Neural crest cell (in vitro differentiated cells): ENCODE measurements around the gene FKBP4. TPM values are rescaled to one million over a fixed set of nuclear protein-coding genes. Genes with fewer than 3 reads are reported as not detected.

Source experiments
- DNase-seq: peaks from one replicate; pipeline ENCODE4 v3.0.0; 2021; ENCODE audit warnings: low read depth, mixed read lengths, low spot score
- H3K27ac Mint-ChIP-seq: one replicate; pipeline ENCODE4 v1.8.0; 2021; ENCODE audit warnings: mild to moderate bottlenecking, mixed read lengths; ENCODE audit not compliant: unreplicated experiment
- H3K27me3 Mint-ChIP-seq: 2 replicates; pipeline ENCODE4 v1.8.0; 2021; ENCODE audit warnings: low read depth, mild to moderate bottlenecking, mixed read lengths
- H3K36me3 Mint-ChIP-seq: 2 replicates; pipeline ENCODE4 v1.8.0; 2021; ENCODE audit warnings: low read depth, mild to moderate bottlenecking, mixed read lengths
- H3K4me1 Mint-ChIP-seq: 2 replicates; pipeline ENCODE4 v1.8.0; 2021; ENCODE audit warnings: mixed read lengths
- H3K4me3 Mint-ChIP-seq: one replicate; pipeline ENCODE4 v1.8.0; 2021; ENCODE audit warnings: mild to moderate bottlenecking, mixed read lengths
- H3K9me3 Mint-ChIP-seq: 2 replicates; pipeline ENCODE4 v1.8.0; 2021; ENCODE audit warnings: mixed read lengths
- total RNA-seq: library from RNA; stranded (reverse); gene quantifications from 2 replicates; pipeline ENCODE4 v1.2.1, GENCODE V29; 2021
- TF ChIP-seq, protein P1 (sequence below): fragments of 200-600 bp; sonication (generic); conservative IDR thresholded peaks from 2 replicates; pipeline ENCODE4 v1.5.0; 2021; ENCODE audit warnings: antibody characterized with exemption, mild to moderate bottlenecking

Gene FKBP4
- total RNA-seq, 1 donor from 2014 or later: 102 TPM

DNA sequence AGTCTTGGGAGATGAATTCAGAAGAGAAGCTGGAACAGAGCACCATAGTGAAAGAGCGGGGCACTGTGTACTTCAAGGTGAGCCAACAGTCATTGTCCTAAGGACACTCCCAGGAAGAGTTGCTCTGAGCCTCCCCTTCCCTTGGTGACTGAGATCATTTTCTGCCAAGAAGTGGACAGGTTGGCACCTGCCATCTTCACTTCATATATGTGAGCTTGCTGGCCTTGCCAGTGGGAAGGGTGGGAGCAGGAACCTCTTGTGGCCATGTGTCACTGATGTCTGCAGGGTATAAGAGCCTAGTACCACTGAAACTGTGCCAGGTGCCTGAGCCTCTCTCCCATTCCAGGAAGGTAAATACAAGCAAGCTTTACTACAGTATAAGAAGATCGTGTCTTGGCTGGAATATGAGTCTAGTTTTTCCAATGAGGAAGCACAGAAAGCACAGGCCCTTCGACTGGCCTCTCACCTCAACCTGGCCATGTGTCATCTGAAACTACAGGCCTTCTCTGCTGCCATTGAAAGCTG lies 5.3 kb downstream of the FKBP4 start:
- H3K4me1 Mint-ChIP-seq: peaks cover 14% of the 10 kb centered on the region
- no peaks in the 10 kb centered on the region for H3K9me3 Mint-ChIP-seq
- peaks cover 6% of the 10 kb centered on the region for H3K27me3 Mint-ChIP-seq
- no peak overlapping the region for H3K4me3 Mint-ChIP-seq
- H3K36me3 Mint-ChIP-seq: peaks cover 24% of the 10 kb centered on the region
- TF ChIP-seq, protein P1, sequence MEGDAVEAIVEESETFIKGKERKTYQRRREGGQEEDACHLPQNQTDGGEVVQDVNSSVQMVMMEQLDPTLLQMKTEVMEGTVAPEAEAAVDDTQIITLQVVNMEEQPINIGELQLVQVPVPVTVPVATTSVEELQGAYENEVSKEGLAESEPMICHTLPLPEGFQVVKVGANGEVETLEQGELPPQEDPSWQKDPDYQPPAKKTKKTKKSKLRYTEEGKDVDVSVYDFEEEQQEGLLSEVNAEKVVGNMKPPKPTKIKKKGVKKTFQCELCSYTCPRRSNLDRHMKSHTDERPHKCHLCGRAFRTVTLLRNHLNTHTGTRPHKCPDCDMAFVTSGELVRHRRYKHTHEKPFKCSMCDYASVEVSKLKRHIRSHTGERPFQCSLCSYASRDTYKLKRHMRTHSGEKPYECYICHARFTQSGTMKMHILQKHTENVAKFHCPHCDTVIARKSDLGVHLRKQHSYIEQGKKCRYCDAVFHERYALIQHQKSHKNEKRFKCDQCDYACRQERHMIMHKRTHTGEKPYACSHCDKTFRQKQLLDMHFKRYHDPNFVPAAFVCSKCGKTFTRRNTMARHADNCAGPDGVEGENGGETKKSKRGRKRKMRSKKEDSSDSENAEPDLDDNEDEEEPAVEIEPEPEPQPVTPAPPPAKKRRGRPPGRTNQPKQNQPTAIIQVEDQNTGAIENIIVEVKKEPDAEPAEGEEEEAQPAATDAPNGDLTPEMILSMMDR: no peak
- no peak overlapping the region for H3K27ac Mint-ChIP-seq
- DNase-seq: no peak

DNA sequence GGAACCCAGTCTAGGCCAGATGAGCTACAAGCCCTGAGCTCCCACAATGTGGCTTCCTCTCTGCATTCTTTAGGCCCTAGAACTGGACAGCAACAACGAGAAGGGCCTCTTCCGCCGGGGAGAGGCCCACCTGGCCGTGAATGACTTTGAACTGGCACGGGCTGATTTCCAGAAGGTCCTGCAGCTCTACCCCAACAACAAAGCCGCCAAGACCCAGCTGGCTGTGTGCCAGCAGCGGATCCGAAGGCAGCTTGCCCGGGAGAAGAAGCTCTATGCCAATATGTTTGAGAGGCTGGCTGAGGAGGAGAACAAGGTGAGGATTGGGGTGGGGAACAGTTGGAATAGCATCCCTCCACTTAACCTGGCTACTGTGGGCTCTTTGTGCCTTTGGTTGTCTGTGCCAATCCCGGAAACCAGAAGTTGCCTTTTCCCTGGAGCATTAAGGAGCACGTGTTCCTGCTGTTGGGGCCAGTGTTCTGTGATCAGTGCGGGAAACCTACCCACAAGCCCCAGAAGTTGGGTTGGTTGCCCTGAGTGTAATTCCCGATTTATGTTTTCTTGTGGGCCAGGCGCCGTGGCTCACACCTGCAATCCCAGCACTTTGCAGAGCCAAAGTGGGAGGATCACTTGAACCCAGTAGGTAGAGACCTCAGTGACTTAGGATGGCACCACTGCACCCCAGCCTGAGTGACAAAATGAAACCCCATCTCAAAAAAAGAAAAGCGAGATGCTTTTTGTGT lies 6.4 kb downstream of the FKBP4 start:
- Mint-ChIP-seq H3K9me3 (no peaks in the 10 kb centered on the region), H3K4me1 (peaks cover 11% of the 10 kb centered on the region), H3K27ac (no peak overlapping the region), H3K36me3 (peaks cover 24% of the 10 kb centered on the region), H3K27me3 (peaks cover 4% of the 10 kb centered on the region), H3K4me3 (no peak overlapping the region)
- TF ChIP-seq, protein P1: no peak
- no peak for DNase-seq

DNA sequence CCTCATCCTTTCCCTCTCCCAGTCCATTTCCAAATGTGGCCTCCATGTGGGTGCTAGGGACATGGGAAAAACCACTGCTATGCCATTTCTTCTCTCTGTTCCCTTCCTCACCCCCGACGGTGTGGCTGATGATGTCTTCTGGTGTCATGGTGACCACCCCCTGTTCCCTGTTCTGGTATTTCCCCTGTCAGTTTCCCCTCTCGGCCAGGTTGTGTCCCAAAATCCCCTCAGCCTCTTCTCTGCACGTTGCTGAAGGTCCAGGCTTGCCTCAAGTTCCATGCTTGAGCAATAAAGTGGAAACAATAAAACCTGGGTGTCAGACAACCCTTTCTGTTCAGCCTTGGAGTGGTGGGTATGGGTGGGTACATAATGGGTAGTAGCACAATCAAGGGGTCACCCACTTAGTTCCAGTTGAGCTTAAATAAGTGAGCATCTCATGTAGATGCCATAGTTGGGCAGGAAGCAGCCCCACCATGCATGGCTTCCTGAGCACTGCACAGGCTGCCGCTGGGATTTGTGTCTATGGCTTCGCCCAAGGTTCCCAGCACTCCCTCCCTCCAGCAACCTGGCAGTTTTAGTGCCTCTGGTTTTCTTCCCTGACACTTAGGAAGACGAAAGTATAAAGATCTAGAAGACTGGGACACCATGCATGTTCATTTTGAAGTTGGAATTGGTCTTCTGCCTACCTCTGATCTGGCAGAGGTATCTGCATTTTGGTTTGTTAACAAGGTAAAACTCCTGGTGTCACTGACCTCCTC lies 9.0 kb downstream of the FKBP4 start:
- no peak for DNase-seq
- H3K4me1 Mint-ChIP-seq: no peaks in the 10 kb centered on the region
- peak overlapping the region; percentile 38 for H3K4me3 Mint-ChIP-seq
- TF ChIP-seq, protein P1: no peak
- H3K27ac Mint-ChIP-seq: no peak overlapping the region
- H3K36me3 Mint-ChIP-seq: peaks cover 16% of the 10 kb centered on the region
- H3K9me3 Mint-ChIP-seq: no peaks in the 10 kb centered on the region
- H3K27me3 Mint-ChIP-seq: no peaks in the 10 kb centered on the region

DNA sequence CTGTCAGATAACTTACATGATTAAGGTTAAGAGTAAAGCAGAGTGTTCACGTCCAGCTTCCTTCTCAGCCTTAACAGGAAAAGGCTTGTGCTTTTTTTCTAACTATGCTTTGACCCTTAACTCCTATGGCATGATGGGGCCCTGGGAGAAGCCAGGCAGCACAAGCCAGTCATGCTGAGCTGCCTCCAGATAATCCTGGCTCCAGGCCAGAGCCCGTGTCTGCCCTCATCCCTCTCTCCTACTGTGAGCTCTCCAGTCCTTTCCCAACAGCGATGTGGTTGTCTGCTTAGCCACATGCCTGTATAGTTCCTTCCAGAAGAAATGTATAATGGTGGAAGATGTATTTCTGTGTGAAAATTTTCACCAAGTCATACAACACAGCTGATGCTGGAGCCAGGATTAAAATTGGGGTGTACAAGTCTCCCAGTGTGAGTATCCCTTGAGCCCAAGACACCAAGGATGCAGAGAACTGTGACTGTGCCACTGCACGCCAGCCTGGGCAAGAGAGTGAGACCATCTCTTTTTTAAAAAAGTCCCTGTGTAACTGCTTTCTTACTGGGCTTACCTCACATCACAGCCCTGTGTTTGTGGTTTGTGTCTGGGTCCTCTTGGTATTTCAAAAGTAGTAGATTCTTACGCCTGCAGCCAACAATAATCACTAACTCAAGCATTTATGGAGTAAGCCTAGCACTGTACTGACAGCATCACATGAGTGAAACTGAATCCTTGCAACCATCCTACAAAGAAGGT lies 9.8 kb downstream of the FKBP4 start:
- H3K27me3 Mint-ChIP-seq: no peaks in the 10 kb centered on the region
- no peak for DNase-seq
- TF ChIP-seq, protein P1: no peak
- H3K36me3 Mint-ChIP-seq: peaks cover 14% of the 10 kb centered on the region
- H3K4me3 Mint-ChIP-seq: no peak overlapping the region
- H3K27ac Mint-ChIP-seq: no peak overlapping the region
- no peaks in the 10 kb centered on the region for H3K9me3 Mint-ChIP-seq
- H3K4me1 Mint-ChIP-seq: no peaks in the 10 kb centered on the region

DNA sequence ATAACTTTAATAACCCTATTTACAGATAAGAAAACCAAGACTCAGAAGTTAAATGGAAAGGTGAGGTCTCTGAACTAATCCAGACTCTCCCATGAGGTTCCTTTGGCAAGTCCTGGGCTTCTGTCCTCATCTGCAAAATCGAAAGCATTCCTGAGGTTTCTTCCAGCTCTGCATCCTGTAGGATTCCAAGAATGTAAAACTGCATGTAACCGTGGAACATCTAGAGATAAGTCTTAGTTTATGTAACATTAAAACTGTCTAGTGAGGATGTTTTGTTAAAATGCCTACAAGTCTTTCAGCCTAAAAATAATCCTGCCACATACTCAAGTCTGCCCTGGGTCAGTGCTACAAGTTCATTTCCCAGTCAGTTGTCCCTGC lies 10.4 kb downstream of the FKBP4 start:
- Mint-ChIP-seq H3K27ac (peak overlapping the region; percentile 37), H3K27me3 (no peaks in the 10 kb centered on the region), H3K36me3 (peaks cover 12% of the 10 kb centered on the region), H3K4me1 (no peaks in the 10 kb centered on the region), H3K9me3 (no peaks in the 10 kb centered on the region), H3K4me3 (no peak overlapping the region)
- TF ChIP-seq, protein P1: no peak
- DNase-seq: no peak
